ENCODE data around the gene BMI1. TPM values are rescaled to one million over a fixed set of nuclear protein-coding genes. Genes with fewer than 3 reads are reported as not detected.

Gene BMI1
- total RNA-seq, 4 donors from 2014 or later = 24.4 to 55.3 (median 38.5) TPM

DNA sequence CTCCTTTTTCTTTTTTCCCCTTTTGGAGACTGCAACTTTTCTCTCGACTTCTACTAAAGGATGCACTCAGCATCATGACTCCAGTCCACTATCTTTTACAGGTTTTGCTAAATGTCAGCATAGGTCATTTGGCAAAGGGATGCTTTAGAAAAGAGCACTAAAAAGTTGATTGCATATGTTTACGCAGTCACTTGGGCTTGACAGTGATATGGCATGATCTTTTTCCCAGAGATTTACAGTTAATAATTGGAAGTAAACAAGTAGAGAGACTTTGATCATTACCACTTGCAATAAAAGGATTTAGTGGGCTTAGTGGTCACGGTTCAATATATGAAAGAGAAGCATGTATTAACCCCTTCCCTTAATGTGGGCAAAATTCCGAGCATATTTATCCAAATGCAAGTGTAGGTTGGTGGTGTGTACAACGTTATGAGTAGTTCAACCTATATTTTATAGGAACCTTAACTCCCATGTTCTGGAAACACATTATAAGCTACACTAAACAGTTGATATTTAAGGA is 1.8 kb downstream of the BMI1 start:
- Histone ChIP-seq H3K27ac (no peak overlapping the region), H3K4me3 (peak overlapping the region; percentile 88), H3K27me3 (peaks cover 29% of the 10 kb centered on the region), H3K36me3 (no peaks in the 10 kb centered on the region), H3K4me1 (peaks cover 43% of the 10 kb centered on the region), H3K9me3 (no peaks in the 10 kb centered on the region)
- TF ChIP-seq POLR2AphosphoS5 (IDR thresholded peaks at IDR 0.05) (no peak), EP300 (IDR thresholded peaks at IDR 0.05) (no peak), POLR2A (IDR thresholded peaks at IDR 0.05) (no peak)
- TF ChIP-seq, protein P1, sequence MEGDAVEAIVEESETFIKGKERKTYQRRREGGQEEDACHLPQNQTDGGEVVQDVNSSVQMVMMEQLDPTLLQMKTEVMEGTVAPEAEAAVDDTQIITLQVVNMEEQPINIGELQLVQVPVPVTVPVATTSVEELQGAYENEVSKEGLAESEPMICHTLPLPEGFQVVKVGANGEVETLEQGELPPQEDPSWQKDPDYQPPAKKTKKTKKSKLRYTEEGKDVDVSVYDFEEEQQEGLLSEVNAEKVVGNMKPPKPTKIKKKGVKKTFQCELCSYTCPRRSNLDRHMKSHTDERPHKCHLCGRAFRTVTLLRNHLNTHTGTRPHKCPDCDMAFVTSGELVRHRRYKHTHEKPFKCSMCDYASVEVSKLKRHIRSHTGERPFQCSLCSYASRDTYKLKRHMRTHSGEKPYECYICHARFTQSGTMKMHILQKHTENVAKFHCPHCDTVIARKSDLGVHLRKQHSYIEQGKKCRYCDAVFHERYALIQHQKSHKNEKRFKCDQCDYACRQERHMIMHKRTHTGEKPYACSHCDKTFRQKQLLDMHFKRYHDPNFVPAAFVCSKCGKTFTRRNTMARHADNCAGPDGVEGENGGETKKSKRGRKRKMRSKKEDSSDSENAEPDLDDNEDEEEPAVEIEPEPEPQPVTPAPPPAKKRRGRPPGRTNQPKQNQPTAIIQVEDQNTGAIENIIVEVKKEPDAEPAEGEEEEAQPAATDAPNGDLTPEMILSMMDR (IDR thresholded peaks at IDR 0.05) = no peak
- 81% methylated on average over 5 of the region's 5 CpGs for WGBS
- no peak for DNase-seq (ENCODE audit: low spot score in 2 of 2)

DNA sequence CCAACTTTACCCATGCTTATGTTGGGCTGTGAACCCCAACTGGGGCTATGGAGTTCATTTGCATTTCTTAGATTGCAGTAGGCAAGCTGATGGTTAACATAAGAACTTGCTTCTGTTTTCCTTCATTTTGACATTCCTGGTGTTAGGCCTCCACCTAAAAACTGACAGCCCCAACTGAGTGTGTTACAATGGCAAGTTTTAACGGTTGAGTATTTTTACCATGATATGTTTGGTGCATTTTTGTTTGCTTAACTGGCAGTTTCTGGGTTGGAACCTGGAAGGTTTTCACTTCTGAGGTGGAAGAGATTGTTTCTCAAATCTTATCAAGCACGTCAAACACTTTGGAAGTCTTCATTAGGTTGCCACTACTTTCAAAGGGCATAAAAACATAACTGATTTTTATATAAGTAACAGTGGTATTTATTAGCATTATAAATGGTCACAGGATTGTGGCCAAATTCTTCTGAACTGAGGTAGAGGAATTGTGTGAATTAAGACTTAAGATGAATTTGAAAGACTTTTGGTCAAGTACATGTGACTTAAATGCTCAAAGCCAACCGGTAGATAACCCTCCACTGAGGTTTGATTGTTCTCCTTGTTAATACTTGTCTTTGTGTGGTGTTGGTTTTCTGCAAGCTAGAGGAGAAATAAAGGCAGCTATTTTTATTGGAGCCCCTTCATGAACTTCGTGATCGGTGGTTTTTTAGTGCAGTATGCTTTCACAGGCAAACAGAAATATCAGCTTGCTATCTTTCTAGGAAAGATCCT is 2.8 kb downstream of the BMI1 start:
- no peaks in the 10 kb centered on the region for H3K9me3 ChIP-seq
- peaks cover 33% of the 10 kb centered on the region for H3K4me1 ChIP-seq
- DNase-seq (ENCODE audit: low spot score in 2 of 2) = no peak
- peaks cover 29% of the 10 kb centered on the region for H3K27me3 ChIP-seq
- no peak overlapping the region for H3K4me3 ChIP-seq
- no peak overlapping the region for H3K27ac ChIP-seq
- no peaks in the 10 kb centered on the region for H3K36me3 ChIP-seq
- WGBS = 92% methylated on average over 5 of the region's 5 CpGs
- TF ChIP-seq EP300 (IDR thresholded peaks at IDR 0.05) (no peak), POLR2AphosphoS5 (IDR thresholded peaks at IDR 0.05) (no peak), POLR2A (IDR thresholded peaks at IDR 0.05) (no peak)
- TF ChIP-seq, protein P1 (IDR thresholded peaks at IDR 0.05) = no peak

DNA sequence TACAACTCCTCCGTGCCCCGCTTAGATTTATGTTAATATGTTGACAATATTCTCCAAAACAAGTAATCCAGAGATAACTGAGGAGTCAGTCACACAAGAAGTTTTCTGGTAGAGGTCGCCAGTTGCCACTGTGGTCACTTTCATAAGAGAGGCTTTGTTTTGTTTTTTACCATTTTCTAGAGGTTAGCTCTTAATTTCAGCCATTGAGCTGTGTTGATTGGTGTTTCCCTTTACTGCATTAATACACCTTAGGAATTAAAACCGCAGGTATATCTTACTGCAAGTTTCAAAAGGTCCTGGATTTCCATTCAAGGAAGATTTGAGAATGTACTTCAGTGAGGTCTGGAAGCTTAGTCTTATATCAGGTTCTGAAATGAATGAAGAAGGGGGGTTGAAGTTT is 3.5 kb downstream of the BMI1 start:
- Histone ChIP-seq H3K27me3 (peaks cover 29% of the 10 kb centered on the region), H3K4me1 (peaks cover 33% of the 10 kb centered on the region), H3K27ac (no peak overlapping the region), H3K9me3 (no peaks in the 10 kb centered on the region), H3K4me3 (peak overlapping the region; percentile 69), H3K36me3 (peaks cover 4% of the 10 kb centered on the region)
- WGBS = 79% methylated on average over 4 of the region's 4 CpGs
- DNase-seq (ENCODE audit: low spot score in 2 of 2) = no peak
- TF ChIP-seq, protein P1 (IDR thresholded peaks at IDR 0.05) = no peak
- TF ChIP-seq EP300 (IDR thresholded peaks at IDR 0.05) (no peak), POLR2A (IDR thresholded peaks at IDR 0.05) (no peak), POLR2AphosphoS5 (IDR thresholded peaks at IDR 0.05) (no peak)

DNA sequence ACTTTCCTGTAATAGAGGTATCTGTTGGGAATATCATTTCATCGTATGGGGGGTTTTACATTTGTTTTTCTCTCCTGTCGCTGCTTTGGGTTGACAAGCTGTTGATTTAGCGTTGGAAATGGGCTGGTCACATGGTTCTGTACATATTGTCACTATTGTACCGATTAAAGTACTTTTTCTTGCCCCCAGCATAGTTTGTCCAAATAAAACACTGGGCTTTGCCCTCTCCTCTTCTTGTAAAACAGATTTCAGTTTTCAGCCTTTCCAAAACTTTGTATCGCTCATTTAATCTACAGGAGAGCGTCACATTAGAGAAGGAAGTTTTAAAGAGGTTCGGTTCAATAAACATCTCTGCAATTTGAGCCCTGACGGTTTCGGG is 4.0 kb downstream of the BMI1 start:
- TF ChIP-seq POLR2A (IDR thresholded peaks at IDR 0.05) (no peak), POLR2AphosphoS5 (IDR thresholded peaks at IDR 0.05) (no peak), EP300 (IDR thresholded peaks at IDR 0.05) (no peak)
- TF ChIP-seq, protein P1 (IDR thresholded peaks at IDR 0.05) = no peak
- WGBS = 5% methylated on average over 9 of the region's 9 CpGs
- peaks cover 9% of the 10 kb centered on the region for H3K36me3 ChIP-seq
- no peak for DNase-seq (ENCODE audit: low spot score in 2 of 2)
- H3K9me3 ChIP-seq = no peaks in the 10 kb centered on the region
- H3K4me1 ChIP-seq = peaks cover 32% of the 10 kb centered on the region
- peak overlapping the region; percentile 44 for H3K27ac ChIP-seq
- peak overlapping the region; percentile 69 for H3K4me3 ChIP-seq
- H3K27me3 ChIP-seq = peaks cover 29% of the 10 kb centered on the region

GRCh38 chr10:22325272-22326144 is 4.6 kb downstream of the BMI1 start:
- H3K36me3 ChIP-seq = peaks cover 13% of the 10 kb centered on the region
- peak overlapping the region; percentile 72 for H3K27ac ChIP-seq
- DNase-seq (ENCODE audit: low spot score in 2 of 2) = peak; percentile 82 to 84
- peaks cover 29% of the 10 kb centered on the region for H3K4me1 ChIP-seq
- under 1% methylated on average over 25 of the region's 92 CpGs for WGBS
- H3K27me3 ChIP-seq = peaks cover 29% of the 10 kb centered on the region
- peak overlapping the region; percentile 69 for H3K4me3 ChIP-seq
- H3K9me3 ChIP-seq = no peaks in the 10 kb centered on the region
- TF ChIP-seq POLR2AphosphoS5 (IDR thresholded peaks at IDR 0.05) (no peak), POLR2A (IDR thresholded peaks at IDR 0.05) (no peak), EP300 (IDR thresholded peaks at IDR 0.05) (no peak)
- TF ChIP-seq, protein P1 (IDR thresholded peaks at IDR 0.05) = no peak

All from suprapubic skin (tissue), 4 donors.